ENCODE measurements around the gene TRPM8. TPM values are rescaled to one million over a fixed set of nuclear protein-coding genes. Genes with fewer than 3 reads are reported as not detected.

TRPM8 gene
- polyA plus RNA-seq, 1 experiment: 0.11 TPM

DNA sequence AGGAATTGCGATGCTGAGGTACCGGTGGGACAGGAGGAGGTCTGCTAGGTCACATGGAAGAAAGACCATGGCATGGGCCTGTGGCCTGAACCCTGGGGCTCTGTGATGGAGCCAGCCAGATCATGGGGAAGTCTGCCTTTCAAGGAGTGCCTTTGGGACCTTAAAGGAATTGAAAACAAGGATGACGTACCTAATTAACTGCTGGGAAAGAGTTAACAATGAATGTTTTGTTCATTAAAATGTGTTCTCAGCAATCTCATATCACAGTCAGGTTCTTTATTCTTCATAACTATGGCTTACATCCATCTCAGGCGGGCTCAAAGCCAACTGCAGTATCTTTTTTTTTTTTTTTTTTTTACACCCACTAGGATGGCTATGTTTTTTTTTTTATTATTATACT, 25.6 kb downstream of the TRPM8 start:
- POLR2A ChIA-PET: no interaction called here
- DNase-seq (ENCODE audit: low read depth, low spot score): no peak
- CTCF ChIA-PET: no interaction called here

DNA sequence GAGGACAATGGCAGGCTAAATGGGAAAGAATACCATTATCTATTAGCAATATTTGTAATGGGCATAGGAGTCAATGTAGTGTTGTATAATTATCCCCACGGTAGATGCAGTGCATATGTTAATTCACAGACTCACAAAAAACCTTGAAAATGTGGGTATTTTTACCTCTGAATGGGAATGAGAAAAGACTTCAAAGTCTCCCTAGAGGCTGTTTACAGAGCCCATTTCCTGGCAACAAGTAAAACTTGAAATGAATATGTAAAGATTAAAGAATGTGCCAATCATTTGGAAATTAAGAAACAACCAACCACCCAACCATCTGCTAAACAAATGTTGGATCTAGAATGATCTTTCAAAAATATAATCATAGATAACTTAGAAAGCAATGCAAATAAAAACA, 27.1 kb downstream of the TRPM8 start:
- Histone ChIP-seq H3K27me3 (ENCODE audit: control insufficient read depth, insufficient read depth, low read length) (peaks cover 15% of the 10 kb centered on the region), H3K4me3 (ENCODE audit: low read depth, low read length) (no peak overlapping the region), H3K9me3 (ENCODE audit: control insufficient read depth, insufficient read depth, low read length) (no peaks in the 10 kb centered on the region), H3K27ac (ENCODE audit: low read depth, low read length) (no peak overlapping the region)
- CTCF ChIA-PET: no interaction called here
- TF ChIP-seq, protein P1, sequence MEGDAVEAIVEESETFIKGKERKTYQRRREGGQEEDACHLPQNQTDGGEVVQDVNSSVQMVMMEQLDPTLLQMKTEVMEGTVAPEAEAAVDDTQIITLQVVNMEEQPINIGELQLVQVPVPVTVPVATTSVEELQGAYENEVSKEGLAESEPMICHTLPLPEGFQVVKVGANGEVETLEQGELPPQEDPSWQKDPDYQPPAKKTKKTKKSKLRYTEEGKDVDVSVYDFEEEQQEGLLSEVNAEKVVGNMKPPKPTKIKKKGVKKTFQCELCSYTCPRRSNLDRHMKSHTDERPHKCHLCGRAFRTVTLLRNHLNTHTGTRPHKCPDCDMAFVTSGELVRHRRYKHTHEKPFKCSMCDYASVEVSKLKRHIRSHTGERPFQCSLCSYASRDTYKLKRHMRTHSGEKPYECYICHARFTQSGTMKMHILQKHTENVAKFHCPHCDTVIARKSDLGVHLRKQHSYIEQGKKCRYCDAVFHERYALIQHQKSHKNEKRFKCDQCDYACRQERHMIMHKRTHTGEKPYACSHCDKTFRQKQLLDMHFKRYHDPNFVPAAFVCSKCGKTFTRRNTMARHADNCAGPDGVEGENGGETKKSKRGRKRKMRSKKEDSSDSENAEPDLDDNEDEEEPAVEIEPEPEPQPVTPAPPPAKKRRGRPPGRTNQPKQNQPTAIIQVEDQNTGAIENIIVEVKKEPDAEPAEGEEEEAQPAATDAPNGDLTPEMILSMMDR (IDR thresholded peaks at IDR 0.05; ENCODE audit: low read depth, low read length): no peak
- POLR2A ChIA-PET: no interaction called here
- DNase-seq (ENCODE audit: low read depth, low spot score): no peak

More for the DNA sequence above, 25.6 kb downstream of the TRPM8 start:
- H3K9me3 ChIP-seq (ENCODE audit: control insufficient read depth, insufficient read depth, low read length): peaks cover 6% of the 10 kb centered on the region; the same call in 1 of the 2 replicates
- TF ChIP-seq, protein P1 (IDR thresholded peaks at IDR 0.05; ENCODE audit: low read depth, low read length): no peak
- H3K27me3 ChIP-seq (ENCODE audit: control insufficient read depth, insufficient read depth, low read length): peaks cover 29% of the 10 kb centered on the region
- no peak overlapping the region for H3K27ac ChIP-seq (ENCODE audit: low read depth, low read length)
- no peak overlapping the region for H3K4me3 ChIP-seq (ENCODE audit: low read depth, low read length)

DNA sequence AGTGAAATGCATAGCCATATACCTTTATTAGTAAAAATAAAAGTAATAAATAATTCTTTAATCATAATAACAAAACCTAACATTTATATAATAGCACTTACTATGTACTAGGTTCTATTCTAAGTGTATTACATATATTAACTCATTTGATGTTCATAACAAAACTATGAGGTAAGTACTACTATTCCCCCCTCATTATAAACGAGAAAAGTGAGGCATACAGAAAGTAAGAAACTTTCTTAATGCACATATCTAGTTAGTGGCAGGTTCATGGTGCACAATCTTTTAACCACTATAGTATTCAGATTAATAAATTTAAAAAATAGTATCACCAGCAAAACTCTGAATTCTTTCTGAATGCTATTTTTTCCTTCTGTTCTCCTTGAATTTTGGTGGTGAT, 27.5 kb downstream of the TRPM8 start:
- CTCF ChIA-PET: no interaction called here
- H3K4me3 ChIP-seq (ENCODE audit: low read depth, low read length): no peak overlapping the region
- peaks cover 15% of the 10 kb centered on the region for H3K27me3 ChIP-seq (ENCODE audit: control insufficient read depth, insufficient read depth, low read length)
- TF ChIP-seq, protein P1 (IDR thresholded peaks at IDR 0.05; ENCODE audit: low read depth, low read length): no peak
- DNase-seq (ENCODE audit: low read depth, low spot score): no peak
- H3K9me3 ChIP-seq (ENCODE audit: control insufficient read depth, insufficient read depth, low read length): no peaks in the 10 kb centered on the region
- POLR2A ChIA-PET: no interaction called here
- no peak overlapping the region for H3K27ac ChIP-seq (ENCODE audit: low read depth, low read length)

DNA sequence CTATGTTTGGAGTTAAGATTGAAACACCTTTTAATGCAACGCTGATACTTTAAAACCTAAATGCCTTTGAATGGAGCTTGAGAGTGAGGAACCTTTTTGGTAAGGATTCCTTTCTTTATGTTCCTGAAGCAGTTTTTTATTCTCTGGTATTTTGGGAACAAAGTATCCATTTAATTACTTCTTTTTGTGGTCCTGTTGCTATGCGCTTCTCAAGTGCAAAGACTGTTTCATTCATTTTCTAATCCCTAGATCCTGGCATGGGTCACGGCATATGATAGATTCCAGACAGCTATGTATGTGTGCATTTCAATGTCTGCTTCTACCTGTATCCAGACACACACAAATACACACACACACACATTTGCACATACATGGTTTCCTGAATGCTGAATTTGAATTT, 28.0 kb downstream of the TRPM8 start:
- POLR2A ChIA-PET: no interaction called here

DNA sequence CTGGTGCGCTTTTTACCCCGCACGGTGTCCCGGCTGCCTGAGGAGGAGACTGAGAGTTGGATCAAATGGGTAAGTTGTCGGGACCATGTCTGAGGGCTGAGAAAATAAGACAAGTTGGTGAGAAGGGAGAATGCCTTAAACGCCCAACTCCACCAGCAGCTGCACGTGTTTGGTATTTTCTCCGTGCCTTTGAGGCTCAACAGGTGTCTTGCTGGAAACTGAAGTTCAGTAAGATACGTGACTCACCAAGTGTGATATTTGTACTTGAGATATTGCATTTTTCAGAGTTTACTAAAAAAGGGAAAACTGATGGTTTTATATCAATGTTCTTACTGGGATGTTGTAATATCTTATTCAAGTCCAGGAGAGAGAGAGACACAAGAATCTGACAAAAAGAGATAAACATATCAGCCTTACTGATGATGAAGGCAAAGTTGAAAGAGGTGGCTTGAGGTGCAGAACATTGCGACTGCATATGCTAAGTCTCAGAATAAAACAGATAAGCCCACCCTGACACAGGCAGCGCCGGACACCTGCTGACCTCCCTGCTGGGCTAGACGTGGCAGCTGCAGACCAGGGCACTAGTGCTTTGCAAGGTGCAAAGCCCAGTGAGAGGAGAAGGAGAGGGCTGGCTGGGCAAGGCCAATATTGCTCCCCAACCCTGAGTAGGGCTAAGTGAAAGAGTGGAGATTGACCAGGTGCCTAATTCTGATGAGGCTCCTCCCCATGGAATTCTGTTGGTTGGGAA, 33.1 kb downstream of the TRPM8 start:
- ChIA-PET CTCF (no interaction called here), POLR2A (no interaction called here)
- TF ChIP-seq, protein P1 (IDR thresholded peaks at IDR 0.05; ENCODE audit: low read depth, low read length): no peak
- peaks cover 5% of the 10 kb centered on the region for H3K27me3 ChIP-seq (ENCODE audit: control insufficient read depth, insufficient read depth, low read length)
- H3K4me3 ChIP-seq (ENCODE audit: low read depth, low read length): no peak overlapping the region
- H3K9me3 ChIP-seq (ENCODE audit: control insufficient read depth, insufficient read depth, low read length): no peaks in the 10 kb centered on the region
- DNase-seq (ENCODE audit: low read depth, low spot score): no peak
- no peak overlapping the region for H3K27ac ChIP-seq (ENCODE audit: low read depth, low read length)

More for the DNA sequence above, 28.0 kb downstream of the TRPM8 start:
- CTCF ChIA-PET: no interaction called here
- no peak overlapping the region for H3K4me3 ChIP-seq (ENCODE audit: low read depth, low read length)
- no peaks in the 10 kb centered on the region for H3K9me3 ChIP-seq (ENCODE audit: control insufficient read depth, insufficient read depth, low read length)
- TF ChIP-seq, protein P1 (IDR thresholded peaks at IDR 0.05; ENCODE audit: low read depth, low read length): no peak
- no peak overlapping the region for H3K27ac ChIP-seq (ENCODE audit: low read depth, low read length)
- no peak for DNase-seq (ENCODE audit: low read depth, low spot score)
- H3K27me3 ChIP-seq (ENCODE audit: control insufficient read depth, insufficient read depth, low read length): peaks cover 15% of the 10 kb centered on the region

All from AG04450 (cell line).